Stimulated activated CD8-positive, alpha-beta memory T cell treated with anti-CD3 and anti-CD28 coated beads, Interleukin-15, amount 100 ng/mL, for 1 hour (primary cell): ENCODE results near the gene COG3.

ENCODE experiments used
- DNase-seq: peaks from one replicate; pipeline ENCODE4 v3.0.0-alpha.2; 2020; ENCODE audit warnings: low read depth

The COG3 gene

DNA sequence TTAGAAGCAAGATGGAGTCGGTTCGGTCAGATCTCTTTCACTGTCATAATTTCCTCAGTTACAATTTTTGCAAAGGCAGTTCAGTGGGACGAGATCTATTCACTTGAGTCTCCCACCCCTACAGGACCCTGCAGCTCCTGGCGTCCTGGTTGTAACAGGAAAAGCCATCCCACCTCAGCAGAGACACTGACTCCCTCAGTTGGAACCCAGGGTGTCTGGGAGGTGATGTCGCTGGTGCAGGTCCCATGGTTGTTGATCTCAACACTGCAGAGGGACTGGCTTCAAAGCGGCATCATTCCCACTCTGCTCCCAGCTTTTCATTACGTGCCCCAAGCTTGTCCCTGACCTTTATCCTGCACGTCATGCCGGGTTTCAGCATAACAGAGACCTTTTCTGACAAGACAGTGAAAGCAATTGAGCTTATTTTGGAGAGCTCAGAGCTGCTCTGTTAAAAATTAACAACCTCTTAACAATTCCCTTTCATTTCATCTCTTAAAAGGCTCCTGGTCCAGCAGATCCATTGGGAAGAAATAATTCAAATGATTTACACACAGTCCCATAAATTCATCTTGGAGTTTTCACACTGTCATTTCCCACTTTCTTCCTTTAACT is 17.6 kb upstream of the COG3 start:
- no peak for DNase-seq

DNA sequence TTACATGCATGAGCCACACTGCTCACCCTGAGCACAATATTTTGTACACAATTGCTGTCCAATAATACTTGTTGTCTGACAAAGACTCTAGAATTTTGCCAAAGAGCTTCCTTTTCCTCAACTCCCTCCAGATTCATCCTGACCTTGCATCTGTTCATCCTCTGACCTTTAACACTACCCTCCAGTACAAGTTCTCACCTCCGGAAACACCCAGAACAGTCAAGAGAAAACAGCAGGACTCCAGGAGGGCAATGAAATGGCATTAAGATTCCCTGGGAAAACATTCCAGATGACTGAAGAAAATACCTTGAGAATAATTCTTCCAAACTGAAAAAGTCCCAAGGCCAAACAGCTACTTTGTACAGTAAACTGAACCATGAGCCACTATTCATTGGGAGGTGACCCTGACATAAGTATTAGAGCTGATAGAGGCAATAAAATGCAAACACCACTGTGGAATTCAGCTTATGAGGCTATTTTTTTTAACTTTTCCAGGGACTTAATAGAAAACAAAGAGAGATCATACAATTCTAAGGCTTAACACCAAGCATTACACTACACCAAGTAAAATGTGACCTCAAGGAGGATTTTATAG is 15.7 kb upstream of the COG3 start:
- no peak for DNase-seq

DNA sequence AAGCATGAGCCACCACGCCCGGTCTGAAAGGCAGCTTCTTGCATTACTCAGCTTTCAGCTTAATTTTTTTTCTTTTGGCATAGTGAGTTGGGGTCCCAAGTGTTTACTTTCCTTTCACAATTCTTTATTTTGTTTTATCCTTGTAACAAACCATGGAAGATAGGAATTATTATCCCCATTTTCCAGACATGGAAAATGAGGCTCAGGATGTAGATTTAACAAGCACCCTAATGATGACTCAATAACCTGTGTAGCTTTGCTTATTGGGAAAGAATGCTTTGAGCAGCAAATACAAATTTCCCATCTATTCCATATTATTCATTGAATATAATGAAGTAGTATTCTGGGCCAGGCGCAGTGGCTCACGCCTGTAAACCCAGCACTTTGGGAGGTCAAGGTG is 13.5 kb upstream of the COG3 start:
- no peak for DNase-seq

DNA sequence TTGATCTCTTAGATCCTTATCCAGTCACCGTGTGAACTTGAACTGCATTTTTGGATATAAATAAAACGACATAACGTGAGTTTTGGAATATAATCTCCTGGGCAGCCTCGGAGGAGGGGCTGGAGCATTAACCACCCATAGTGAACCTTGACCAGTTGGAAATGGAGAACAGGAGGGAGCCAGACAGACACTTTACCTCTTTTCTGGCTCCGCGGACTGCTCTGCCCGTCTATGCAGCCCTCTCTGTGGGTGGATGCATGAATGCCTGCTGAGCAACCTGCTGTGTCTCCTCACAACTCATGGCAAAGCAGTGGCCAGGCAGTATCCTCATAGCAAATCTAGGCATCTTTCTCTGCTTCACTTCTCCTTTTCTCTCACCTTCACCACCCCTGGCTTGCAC is 10.5 kb upstream of the COG3 start:
- no peak for DNase-seq

DNA sequence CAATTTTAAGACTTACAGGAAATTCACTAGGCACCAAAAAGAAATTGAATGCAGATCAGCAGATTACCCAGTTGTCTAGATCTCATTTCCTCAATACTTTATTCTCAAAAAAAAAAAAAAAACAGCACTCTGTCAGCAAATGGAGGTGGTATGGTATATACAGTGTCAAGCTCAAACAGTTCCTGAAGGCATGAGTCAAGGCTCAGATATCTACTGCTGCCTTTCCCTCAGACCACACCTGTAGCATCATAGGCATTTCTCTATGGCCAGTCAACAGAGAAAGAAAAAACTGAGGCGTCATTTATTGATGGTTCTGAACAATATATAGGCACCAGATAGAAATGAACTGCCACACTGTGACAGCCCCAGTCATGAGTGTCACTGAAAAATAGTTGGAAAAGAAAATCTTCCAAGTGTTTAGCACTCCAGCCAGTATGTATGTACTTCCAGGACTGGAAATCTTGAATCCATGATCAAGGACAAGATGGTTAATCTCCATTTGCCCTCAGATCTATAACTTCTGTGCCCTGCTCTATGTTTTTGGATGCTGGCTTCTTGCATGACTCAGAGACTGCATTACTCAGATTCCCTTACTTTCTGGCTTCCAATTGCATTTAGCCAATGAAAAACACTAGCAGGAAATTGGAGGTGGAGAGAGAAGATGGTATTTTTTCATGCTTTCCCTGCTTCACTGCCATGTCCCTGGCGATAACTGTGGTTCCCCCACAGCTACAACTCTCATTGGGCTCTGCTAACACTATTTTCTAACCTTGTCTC is 8.4 kb upstream of the COG3 start:
- DNase-seq: no peak

DNA sequence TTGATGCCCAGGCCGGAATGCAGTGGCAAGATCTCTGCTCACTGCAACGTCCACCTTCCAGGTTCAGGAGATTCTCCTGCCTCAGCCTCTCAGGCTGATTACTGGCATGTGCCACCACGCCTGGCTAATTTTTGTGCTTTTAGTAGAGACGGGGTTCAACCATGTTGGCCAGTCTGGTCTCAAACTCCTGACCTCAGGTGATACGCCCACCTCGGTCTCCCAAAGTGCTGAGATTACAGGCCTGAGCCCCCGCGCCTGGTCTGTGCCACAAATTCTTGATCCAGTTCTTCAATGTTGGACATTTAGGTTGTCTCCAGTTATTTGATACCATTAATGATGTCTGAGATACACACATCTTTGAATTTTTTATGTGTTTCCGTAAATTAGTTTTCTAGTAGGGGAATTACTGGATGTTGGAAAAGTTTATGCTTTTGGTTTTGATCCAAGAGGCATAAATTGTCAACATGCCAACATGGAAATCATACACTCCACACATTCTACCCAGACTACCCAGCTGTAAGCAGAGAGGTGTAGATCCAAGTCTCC is 525 bp upstream of the COG3 start:
- DNase-seq: no peak

DNA sequence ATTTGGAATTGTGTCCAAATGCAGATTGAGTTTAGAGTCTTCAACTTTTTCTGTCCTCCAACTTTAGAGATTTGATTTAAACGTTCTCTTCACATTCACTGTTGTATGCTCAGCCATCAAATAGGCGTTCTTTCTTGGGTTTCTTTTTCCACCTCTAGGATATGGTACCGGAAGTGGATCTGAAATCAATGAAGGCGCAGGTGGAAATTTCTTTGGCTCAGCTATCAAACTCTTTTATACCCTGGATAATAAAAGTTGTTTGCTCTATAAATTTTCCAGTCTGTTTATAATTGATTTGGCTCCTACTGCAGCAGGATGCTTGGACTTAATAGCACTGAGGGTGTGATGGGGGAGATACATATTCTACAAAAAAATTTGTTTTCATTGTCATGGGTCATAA is 1.6 kb downstream of the COG3 start:
- DNase-seq: no peak

DNA sequence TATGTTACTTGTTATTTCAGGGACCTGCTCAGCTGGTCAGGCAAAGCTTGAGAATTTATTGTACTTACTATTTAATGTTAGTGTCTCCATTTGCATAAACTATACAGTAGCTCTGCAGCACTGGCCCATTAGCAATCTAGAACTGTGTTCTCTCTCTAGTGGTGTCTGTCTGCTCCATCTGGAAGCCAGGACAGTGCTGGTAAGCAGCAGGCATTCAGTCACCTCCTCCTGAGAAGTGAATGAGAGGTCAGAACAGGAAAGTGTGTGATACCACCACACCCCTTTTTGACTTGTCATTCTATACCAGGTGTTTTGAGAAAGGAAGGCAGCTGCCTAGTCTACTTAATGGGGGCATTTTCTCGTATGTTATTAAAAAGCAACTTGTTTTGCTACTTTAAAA is 3.9 kb downstream of the COG3 start:
- no peak for DNase-seq

DNA sequence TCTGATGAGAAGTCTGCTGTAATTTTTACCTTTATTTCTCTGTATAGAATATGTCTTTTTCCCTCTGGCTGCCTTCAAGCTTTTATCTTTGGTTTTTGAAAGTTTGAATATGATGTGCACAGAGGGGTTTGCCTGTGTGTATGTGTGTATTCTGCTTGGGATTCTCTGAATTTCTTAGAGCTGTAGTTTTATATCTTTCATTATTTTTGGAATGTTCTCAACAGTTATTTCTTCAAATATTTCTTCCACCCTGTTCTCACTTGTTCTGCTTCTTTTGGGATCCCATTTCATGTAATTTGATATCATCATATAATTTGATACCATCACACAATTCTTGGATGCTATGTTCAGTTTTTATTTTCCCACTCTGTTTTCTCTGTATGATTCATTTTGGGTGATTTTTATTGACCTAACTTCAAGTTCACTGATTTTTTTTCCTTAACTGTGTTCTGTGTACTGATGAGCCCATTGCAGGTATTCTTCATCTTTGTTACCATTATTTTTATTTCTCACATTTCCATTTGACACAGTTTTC is 7.5 kb downstream of the COG3 start:
- DNase-seq: no peak

DNA sequence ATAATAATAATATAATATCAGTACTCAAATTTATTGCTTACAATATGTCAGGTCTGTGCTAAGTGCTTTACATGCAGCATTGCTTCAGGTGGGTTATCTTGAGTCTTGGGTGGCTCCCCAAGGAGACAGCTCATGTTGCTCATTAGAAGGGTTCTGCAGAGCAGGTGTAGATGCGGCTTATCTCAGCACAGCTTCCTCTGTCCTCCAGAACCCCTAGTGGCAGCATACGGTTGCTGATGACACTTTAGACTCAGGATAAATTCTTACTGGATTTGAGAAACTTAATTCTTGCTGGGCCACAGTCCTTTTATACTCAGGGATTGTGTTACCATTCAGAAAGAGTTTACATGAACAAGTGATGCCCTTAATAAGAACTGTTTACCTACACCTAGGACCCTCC is 8.9 kb downstream of the COG3 start:
- no peak for DNase-seq

DNA sequence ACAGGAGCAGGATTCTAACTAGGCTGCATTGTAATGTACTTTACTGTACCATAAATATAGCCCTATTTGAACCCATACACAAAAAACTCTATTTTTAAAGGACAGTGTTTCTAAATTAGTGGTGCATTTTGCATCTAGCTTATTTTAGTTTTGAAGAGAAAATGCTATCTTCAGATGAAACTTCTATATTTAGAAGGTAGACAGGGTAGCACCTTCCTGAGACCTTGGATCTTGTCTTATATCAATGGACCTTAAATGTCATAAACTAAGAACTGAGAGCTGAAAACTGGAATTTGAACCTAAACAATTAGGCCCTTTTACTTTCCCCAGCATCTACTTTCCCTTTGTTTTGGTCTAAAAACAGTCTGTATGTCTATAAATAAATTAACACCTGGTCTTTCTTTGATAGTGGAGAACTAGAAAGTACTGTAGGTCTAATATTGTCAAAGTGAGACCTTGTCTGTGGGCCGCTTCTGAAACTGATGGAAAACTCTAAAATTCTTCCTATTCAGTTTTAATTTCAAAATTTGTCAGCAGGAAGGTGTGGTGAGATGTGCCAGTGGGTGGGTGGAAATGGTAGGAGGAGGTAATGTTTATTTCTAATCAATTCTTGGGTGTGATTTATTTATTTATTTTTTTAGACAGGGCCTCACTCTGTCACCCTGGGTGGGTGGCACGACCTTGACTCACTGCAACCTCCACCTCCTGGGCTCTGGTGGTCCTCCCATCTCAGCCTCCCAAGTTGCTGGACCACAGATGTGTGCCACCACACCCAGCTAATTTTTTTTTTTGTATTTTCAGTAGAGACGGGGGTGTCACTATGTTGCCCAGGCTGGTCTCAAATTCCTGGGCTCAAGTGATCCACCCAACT is 10.1 kb downstream of the COG3 start:
- DNase-seq: no peak

DNA sequence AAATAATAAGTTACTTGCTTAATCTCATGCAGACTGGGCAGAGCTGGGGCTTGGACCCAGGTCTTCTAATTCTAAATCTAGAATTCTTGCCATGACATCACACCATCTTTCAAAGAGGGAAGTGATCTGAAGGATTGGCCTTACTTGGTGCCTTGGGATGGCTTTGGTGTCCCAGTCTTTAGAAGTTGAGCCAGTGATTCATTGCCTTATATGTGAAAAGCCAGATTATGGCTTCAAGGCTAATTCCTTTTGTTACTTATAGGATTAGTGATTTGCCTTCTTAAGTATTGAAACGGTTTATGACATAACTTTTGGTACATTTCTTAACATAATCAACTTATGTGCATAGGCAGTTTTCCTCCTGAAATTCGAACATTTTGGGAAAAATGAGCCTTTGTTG is 14.9 kb downstream of the COG3 start:
- DNase-seq: no peak

DNA sequence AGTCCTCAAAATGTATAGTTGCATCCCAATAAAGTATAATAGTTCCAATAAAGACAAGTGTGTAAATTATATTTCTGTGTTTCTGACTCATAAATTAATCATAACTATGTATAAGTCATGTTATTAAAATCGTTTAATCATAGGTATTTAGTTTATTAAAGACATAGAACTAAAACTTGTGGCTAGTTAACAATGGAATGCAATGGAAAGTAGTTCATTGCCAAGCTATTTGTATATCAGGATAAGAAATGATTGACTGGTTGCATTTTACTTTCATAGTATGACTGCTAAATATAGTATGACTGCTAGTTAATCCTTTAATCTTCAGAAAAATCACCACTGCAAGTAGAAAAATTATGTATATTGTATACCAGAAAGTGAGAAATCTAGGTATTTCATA is 16.9 kb downstream of the COG3 start:
- no peak for DNase-seq

DNA sequence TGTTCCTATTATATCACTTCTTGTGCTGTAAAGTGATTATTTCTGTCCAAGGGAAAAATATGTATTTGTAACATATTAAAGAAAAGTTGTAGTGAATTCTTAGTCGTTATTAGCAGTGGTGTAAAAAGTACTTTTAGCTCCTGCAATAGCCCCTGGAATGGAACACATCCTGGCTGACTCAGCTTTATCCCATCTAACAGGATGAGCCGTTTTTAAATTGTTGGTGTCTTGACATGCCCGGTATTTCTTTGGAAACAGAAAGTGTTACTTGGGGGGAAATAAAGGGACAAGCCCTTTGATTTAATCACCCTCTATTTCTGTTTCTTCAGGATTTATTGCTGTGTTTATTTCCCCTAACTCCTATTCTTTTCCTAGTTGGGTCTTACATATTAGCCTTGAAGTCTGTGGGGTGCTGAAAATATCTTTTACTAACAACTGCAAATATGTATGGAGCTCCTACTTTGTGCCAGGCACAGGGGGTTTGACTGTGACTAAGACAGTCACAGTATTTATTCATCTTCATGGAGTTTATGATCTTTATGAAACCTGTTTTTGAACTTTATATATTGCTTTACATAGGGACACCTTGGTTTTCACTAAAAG is 17.9 kb downstream of the COG3 start:
- DNase-seq: no peak

DNA sequence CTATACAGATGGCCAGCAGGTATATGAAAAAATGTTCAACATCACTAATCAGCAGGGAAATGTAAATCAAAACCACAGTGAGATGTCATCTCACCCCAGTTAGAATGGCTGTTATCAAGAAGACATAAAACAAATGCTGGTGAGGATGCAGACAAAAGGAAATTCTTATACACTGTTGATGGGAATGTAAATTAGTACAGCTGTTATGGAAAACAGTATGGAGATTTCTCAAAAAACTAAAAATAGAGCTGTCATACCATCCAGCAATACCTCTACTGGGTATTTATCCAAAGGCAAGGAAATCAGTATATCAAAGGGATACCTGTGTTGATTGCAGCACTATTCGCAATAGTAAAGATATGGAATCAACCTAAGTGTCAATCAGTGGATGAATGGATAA is 22.9 kb downstream of the COG3 start:
- DNase-seq: no peak

DNA sequence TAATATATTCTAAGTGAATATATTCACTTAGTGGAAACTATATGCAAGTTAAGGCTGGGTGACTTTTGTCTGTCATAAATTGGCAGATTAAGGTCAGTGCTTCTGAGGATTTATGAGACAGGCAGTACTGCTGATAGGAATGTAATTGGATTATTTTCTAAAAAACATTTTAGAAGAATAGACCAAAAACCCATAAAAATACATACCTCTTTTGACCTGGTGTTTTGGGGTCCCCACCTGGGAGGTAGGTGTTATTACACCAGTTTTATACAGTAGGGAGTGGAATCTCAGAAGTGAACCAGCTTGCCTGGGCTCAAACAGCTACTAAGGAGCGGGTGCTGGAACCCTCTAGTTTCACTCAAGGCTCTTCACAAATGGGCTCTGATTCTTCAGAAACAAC is 25.3 kb downstream of the COG3 start:
- no peak for DNase-seq

DNA sequence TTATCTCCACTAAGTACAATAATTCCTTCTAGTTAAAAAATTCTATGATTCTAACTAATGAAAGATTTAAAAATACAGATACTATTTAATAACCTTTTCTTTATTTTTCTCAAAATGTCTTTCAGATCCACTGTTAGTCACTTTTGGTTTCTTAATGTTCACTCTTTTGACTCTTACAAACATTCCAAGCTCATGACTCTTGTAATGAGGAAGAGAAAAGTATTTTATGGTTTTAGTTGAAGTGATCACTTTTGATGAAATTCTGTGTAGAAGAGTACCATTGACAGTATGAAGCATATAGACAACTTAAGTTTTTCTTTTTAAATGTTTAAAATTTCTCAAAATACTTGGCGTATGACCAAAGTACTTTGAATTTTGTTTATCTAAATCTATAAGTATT is 27.8 kb downstream of the COG3 start:
- DNase-seq: no peak

DNA sequence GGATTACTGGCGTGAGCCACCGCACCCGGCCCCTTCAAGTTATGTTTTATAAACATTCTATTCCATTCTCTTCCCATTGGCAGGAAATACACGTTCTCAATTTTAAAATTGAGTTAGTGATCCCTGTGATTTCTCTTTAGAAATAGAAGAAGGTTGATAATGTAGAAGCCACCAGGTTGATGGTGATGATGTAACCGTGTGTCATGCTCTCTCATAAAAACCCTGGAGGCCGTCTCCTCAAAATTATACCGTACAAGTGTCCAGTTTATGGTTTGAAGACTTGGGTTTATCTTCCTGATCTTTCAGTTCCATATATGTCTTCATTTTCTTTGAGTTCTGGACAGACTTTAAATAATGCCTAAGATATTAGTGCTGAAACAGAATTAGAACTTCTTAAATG is 32.2 kb downstream of the COG3 start:
- no peak for DNase-seq

DNA sequence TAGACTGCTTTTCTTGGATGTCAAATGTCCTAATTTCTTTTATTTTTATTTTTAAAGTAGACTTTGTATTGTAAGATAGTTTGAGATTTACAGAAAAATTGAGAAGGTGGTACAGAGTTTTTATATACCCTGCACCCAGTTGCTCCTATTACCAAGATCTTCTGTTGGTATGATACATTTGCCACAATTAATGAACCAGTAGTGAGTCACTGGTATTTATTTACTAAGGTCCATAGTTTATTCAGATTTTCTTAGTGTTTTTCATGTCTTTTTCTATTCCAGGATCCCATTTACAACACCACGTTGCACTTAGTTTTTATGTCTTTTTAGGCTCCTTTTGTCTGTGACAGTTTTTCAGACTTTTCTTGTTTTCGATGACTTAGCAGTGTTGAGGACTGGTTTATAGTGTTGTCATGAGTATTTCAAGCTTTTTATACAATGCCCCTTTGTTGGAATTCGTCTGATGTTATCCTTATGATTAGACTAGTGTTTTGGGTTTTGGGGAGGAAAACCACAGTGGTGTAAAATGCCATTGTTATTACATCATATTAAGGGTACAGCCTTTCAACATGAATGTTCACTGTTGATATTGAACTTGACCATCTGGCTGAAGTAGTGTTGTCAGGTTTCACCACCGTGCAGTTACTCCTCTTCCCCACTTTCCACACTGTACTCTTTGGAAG is 35.9 kb downstream of the COG3 start:
- DNase-seq: no peak

DNA sequence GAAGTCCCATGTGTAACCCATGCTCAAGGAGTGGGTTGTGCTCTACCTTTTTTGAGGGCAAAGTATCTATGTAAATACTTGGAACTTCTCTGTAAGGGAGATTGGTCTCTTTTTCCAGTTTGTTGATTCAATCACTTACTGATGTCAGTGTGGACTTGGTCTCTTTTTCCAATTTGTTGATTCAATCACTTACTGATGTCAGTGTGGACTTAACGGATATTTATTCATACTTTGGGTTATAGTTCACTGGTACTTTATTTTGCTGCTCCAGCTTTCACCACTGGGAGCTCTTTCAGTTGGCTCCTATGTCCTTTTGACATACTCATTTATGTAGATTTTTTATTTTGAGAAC is 36.4 kb downstream of the COG3 start:
- DNase-seq: no peak

DNA sequence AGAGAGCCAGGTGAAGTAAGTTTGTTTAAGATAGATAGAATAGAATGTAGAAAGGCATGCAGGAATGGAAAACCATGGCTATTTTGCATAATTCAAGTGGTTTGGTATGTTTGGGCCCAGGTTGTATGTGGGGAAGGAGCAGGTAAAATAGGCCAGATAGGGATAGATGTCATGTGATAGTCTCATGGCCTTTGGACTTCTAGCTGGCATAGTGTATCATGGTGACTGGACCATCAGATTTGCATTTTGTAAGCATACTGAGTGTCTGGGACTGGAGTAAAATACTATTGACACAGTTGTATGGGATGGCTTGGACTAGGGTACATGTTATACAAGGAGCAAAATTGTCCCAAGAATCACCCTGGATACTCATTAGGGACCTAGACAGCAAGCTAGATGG is 38.9 kb downstream of the COG3 start:
- no peak for DNase-seq
